Suppressor macrophage treated with lipopolysaccharide for 4 hours (primary cell): ENCODE data around the gene ZNF512B.
A peak's percentile ranks its signal among the peaks of the same experiment; 100 is the strongest.
"Not testable (repeated sequence)": the region's sequence is repeated elsewhere in the genome, so short reads cannot be mapped to it uniquely, and the experiment has no call there.

Experiments
- DNase-seq: peaks from one replicate; pipeline ENCODE4 v3.0.0-alpha.2; 2020

The ZNF512B gene

GRCh38 chr20:63969838-63970713 lies at the start of gene ZNF512B:
Gene ZNF512B, minus strand, starts transcription at chr20:63969930. Its CDS starts 1,980 bp downstream, at chr20:63967950.
- DNase-seq = peak; percentile 43

- no peak for DNase-seq
These were observed 45.9 kb upstream of the ZNF512B start for GRCh38 chr20:64015635-64016034.

DNA sequence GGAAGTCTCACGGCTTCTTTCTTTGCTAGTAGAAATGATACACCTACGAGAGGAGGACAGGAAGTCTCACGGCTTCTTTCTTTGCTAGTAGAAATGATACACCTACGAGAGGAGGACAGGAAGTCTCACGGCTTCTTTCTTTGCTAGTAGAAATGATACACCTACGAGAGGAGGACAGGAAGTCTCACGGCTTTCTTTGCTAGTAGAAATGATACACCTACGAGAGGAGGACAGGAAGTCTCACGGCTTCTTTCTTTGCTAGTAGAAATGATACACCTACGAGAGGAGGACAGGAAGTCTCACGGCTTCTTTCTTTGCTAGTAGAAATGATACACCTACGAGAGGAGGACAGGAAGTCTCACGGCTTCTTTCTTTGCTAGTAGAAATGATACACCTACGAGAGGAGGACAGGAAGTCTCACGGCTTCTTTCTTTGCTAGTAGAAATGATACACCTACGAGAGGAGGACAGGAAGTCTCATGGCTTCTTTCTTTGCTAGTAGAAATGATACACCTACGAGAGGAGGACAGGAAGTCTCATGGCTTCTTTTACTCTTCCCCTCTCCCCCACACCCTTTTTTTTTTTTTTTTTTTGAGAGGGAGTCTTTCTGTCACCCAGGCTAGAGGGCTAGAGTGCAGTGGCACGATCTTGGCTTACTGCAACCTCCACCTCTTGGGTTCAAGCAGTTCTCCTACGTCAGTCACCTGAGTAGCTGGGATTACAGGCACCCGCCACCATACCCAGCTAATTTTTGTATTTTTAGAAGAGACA lies 42.8 kb upstream of the ZNF512B start:
- not testable (repeated sequence) for DNase-seq

DNA sequence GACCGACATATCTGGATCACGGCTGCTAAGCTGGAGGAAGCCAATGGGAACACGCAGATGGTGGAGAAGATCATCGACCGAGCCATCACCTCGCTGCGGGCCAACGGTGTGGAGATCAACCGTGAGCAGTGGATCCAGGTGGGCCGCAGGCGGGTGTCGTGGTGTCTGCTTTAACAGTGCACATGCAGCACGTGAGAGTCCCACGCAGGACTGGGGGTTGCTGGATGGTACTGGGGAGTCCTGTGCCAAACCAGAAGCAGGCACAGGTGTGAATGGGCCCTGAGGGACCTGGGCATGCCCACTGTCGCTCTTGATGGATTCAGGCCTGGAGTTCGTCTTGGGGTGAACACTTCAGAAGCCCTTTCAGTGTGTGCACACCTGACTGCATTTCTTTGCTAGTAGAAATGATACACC lies 41.6 kb upstream of the ZNF512B start:
- DNase-seq = no peak

GRCh38 chr20:64010711-64011237 lies 41.0 kb upstream of the ZNF512B start:
- DNase-seq = no peak

- no peak for DNase-seq
These were observed 40.2 kb upstream of the ZNF512B start for GRCh38 chr20:64009811-64010387.

- DNase-seq = no peak
These were observed 37.2 kb upstream of the ZNF512B start for GRCh38 chr20:64006902-64007301.

- no peak for DNase-seq
These were observed 36.8 kb upstream of the ZNF512B start for GRCh38 chr20:64006490-64006889.

DNA sequence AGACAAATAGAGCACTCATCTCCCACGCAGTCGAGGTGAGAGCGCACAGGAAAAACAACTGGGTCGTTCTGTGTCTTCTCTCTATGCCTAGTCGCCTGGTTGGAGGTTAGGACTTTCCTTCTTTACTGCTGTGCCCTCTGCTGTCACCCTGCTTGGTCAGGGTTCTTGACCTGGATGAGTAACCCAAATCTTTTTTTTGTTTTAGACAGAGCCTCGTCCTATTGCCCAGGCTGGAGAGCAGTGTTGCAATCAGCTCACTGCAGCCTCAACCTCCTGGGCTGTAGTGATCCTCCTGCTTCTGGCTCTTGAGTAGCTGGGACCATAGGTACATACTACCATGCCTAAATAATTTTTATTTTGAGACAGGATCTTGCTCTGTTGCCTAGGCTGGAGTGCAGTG lies 35.7 kb upstream of the ZNF512B start:
- no peak for DNase-seq

- no peak for DNase-seq
These were observed 34.4 kb upstream of the ZNF512B start for GRCh38 chr20:64003960-64004725.

DNA sequence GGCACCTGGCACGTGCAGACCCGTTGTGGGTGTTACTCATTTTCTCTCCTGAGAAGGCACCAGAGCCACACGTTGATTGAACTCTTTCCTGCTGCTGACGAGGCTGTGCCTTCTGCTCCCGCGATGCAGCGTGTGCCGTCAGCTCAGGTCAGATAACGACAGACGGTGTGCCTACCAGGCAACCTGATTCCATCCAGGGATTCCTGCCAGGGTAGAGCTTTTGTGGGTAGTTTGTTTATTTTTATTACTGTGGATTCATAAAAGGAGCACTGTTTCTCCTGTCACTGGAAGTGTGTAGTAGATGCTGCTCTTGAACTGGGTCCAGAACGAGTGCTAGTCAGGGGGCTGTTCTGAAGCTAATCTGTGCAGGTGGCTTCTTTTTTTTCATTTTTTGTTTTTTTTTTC lies 31.9 kb upstream of the ZNF512B start:
- no peak for DNase-seq

- DNase-seq = no peak
These were observed 31.2 kb upstream of the ZNF512B start for GRCh38 chr20:64000906-64001305.

- DNase-seq = no peak
These were observed 13.2 kb upstream of the ZNF512B start for GRCh38 chr20:63982937-63983336.

DNA sequence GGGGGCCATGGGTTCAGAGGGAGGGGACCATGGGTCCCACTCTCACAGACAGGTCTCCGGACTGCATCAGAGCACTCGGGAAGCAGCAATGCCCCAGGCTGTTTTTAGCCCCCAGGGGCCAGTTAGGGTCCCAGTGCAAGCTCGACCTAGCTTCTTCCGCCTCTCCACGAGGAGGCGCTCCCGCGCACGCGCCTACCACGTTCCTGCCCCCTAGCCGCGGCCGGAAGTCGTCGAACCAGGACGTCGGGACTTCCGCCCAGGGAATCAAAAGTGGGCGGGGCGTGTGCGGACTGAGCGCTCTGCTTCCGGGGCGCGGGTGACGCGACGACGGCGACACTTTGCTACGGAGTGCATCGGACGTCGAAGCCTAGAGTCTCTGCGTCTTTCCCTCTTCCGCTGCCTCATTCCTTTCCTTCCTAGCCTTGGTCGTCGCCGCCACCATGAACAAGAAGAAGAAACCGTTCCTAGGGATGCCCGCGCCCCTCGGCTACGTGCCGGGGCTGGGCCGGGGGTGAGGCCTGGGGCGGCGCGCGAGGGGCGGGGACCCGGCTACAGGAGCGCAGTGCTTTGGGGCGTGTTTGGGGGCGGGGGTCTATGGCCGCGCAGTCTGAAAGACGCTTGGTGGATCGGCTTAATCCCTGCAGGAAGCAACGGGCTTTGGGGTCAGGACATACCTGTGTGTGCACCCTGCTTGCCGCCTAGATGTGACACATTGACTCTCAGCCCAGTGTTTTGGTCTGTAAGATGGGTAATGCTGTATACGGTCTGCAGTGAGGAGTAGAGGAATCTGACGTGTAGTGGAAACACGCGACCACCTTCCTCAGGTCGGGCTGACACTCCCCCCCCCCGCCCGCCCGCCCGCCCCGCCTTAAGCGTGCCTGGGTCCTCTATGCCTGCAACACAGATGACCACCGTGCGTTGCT lies 11.3 kb upstream of the ZNF512B start, which contains the start of gene PRPF6:
Gene PRPF6, plus strand, starts transcription at position 327 of the 923 bp plus-strand sequence. Its CDS starts 114 bp downstream, at position 441.
- peak; percentile 99 for DNase-seq

DNA sequence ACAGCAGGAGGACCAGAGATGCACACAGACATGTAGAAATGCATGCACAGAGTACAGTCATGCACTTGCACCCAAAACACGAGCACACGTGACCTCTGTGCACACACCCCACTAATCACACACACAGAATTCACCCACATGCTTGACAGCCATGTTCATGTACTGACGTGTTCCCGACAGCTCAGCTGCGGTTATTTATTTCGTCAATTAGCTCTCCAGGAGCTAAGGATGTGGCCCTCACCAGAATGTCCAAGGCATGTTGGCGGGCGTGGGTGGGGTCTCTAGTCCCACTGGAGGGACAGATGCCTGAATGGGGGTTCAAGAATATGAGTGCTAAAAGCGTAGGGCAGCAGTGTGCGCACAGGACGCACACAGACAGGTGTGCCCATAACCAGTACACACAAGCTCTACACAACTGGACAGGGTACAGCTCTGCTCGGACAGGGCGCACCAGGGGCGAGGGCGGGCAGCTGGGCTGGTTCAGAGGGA lies 10.6 kb upstream of the ZNF512B start:
- DNase-seq = peak; percentile 33

- peak; percentile 93 for DNase-seq
These were observed 10.0 kb upstream of the ZNF512B start, which contains the start of gene SAMD10 for GRCh38 chr20:63979557-63980316. Gene SAMD10, minus strand, starts transcription at chr20:63979642. Its CDS starts 175 bp downstream, at chr20:63979467.

DNA sequence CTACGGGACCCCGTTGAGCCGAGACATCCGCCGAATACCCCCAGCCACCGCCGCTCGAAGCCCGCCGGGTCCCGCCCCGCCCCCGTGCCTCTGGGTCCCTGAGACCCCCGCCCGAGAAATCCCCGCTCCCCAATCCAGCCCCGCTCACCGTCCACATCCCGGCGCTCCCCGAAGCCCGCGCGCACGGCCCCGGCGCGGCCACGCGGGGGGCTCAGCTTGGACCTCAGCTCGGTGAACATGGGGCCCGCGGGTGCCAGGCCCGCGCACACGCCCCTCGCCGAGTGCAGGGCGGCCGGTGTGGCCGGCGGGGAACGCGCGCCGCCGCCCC lies 9.5 kb upstream of the ZNF512B start:
- no peak for DNase-seq

- peak; percentile 33 for DNase-seq
These were observed 8.8 kb upstream of the ZNF512B start for GRCh38 chr20:63978319-63979228.

DNA sequence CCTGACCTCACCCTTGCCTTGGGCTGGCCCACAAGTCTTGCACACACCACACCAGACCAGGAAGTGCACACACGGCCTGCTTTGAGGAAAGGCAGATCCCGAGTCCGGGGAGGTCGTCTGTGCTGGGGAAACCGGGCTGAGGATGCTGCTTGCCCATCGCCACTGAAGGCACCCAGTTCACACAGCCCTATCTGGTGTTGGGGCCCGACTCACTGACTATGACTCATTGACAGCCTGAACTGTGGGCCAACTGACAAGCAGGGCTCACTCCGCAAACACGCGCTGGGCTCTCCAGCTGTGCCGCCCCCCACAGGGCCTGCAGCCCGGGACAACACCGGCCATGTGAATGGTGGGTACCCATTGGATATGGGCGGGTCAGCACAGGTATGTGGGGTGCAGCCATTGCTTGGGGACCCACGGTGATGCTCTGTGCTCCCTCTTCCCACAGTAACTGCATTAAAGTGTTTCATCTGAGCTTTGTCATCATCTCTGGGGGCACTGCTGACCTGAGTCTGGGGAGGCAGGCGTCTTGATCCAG lies 8.1 kb upstream of the ZNF512B start:
- peak; percentile 55 for DNase-seq
